NCI-H128 (cell line): Measurements from ENCODE around the gene KCNQ2.

Experiments
- DNase-seq: peaks from one replicate; lab custom pipeline; 2025; ENCODE audit not compliant: unreplicated experiment; lab: John Stamatoyannopoulos, UW

Gene KCNQ2

DNA sequence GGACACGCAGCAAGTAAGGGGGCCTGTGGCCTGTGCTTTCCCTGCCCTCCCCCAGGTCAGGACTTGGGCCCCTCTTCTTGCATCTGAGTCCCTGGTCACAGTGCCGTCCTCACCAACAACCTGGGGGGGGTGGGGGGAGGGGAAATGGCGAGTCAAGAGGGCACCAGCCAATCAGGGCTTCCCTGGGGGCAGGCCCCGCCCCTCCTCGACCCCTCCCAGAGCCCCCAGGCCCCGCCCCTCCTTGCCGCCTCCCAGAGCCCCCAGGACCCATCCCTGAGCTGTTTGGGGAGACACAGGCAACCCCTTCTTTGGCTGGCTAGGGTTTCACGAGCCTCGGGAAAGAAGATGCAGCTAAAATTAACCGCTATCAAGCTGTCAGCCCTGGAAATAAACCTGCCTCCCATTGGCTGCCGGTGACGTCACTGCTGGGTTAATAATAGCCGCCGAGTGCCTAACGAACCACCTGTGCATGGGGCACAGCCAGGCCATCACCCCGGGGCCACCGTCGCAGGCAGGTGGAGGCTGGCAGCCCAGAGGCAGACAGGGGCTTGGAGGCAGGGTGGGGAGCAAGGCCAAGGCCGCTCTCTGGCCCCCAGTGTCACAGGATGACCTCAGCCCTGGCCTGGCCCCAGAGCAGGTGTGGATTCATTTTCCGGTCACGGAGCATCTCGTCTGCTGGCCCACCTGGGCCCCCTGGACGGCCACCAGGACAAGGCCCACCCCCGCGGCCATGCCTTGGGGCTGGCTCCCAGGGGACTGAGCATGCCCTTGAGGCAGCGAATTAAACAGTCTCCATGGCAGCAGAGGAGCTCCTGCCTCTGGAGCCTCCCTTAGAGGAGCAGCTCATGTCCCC, 29.6 kb upstream of the KCNQ2 start:
- peak; percentile 85 for DNase-seq

DNA sequence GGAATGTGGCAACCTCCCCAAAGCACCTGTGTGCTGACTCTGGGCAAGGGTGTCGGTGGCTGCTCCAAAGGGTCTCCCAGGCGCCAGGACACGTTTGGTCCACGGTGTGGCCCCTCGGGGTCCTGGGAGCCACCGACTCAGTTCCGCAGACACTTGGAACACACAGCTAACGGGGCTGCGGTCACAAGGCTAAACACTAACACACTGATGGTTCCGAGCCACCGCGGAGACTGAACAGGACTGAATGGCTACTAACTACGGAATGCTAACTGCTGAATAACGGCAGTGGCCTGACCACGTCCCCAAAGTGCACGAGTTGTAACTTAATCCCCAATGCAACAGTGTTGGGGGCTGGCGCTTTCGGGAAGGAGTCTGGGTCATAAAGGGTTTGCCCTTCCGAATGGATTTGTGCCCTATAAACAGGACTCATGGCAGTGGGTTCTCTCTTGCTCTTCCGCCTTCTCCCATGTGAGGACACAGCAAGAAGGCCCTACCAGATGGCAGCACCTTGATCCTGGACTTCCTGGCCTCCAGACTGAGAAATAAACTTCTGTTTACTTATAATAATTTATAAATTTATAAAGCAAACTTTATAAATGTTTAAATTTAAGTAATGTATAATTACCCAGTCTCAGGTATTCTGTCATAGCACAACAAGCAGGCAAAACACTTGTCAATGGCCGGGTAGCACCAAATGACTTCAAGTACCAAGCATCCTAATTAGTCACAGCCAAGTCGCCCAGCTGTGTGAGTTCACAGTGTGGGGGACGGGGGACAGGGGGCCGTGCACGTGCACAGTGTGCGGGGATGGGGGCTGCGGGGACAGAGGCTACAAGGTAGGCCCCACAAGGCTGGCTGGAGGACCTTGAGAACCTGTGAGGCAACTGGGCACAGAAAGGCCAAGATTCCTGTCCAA, 28.7 kb upstream of the KCNQ2 start:
- DNase-seq, result no peak

DNA sequence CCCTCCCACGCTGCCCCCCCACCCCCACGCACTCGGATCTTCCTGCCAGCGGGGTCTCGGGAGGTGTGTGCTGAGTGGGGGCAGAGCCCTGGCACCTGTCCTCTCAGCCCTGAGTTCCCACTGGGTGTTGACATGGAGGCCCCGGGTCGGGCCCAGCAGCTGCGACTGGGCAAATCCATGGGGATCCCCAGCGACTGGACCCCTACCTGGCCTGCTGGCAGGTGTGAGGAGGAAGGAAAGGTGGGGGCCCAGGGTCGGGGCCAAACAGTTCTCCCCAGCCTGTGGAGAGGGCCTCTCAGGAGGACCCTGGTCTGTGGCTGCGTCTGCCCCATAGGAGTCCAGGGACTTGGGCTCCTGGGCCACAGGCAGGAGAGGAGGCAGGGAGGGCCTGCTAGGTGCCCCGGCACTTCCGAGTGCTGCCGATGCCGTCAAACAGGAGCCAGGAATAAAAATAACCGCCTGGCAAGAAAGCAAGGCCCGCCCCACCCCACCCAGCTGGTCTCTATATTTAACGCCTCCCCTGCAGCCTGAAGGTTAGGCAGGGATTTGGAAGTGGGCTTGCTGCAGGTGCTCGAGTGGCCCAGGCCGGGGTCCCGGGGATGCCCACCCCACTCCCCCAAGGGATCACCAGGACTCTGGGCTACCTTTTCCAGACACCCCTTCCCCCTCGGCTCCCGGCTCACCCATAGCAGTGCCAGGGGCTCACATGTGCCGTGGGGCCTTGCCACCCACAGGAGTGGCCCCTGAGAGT, 27.9 kb upstream of the KCNQ2 start:
- no peak for DNase-seq

DNA sequence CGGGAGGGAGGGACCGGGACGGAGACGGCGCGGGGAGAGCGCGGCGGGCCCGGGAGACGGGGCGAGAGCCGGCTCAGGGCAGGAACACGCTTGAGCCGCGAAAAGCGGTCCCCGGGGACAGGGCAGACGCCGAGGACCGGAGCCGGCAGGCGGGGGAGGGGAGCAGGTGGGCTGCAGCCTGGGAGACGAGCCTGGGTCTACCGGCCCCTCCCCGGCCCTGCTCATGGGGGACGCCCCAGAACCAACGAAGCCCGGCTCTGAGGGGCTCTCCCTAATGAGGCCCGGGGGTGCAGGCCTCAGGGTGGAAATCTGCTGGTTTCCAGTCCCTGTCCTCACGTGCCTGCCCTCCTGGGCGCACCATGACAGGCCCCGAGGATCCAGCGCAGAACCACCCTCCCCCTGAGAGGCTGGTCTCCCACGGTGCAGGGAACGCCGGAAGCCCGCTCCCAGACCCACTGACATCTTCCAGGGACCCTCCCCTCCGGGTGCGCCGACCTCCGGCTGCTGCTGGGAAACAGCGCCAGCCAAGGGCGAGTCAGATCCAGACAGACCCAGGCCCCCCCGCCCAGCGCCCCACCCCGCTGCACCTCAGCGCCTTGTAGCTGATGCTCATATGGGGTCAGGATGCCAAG, 27.0 kb upstream of the KCNQ2 start:
- DNase-seq, result no peak

DNA sequence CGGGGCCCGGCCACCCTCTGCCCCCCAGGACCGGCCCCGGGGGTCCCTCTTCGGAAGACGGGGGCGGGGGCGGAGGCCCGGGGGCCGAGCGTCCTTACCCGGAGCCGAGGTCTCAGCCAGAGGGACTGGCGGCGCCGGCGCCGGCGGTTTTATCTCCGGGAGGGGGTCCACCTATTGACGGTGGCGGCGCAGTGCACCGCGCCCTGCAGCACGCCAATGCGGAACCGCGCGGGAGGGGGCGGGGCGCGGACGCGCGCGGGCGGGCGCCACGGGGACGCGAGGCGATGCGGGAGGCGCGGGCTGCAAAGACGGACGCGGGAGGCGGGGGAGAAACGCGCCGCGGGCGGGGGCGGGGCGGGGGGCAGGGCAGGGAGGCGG, 26.5 kb upstream of the KCNQ2 start, which contains the start of gene EEF1A2:
Gene EEF1A2 (minus strand): TSS at position 124 of the 378 bp plus-strand sequence. CDS start 1,320 bp downstream, outside the sequence.
- peak; percentile 22 for DNase-seq

DNA sequence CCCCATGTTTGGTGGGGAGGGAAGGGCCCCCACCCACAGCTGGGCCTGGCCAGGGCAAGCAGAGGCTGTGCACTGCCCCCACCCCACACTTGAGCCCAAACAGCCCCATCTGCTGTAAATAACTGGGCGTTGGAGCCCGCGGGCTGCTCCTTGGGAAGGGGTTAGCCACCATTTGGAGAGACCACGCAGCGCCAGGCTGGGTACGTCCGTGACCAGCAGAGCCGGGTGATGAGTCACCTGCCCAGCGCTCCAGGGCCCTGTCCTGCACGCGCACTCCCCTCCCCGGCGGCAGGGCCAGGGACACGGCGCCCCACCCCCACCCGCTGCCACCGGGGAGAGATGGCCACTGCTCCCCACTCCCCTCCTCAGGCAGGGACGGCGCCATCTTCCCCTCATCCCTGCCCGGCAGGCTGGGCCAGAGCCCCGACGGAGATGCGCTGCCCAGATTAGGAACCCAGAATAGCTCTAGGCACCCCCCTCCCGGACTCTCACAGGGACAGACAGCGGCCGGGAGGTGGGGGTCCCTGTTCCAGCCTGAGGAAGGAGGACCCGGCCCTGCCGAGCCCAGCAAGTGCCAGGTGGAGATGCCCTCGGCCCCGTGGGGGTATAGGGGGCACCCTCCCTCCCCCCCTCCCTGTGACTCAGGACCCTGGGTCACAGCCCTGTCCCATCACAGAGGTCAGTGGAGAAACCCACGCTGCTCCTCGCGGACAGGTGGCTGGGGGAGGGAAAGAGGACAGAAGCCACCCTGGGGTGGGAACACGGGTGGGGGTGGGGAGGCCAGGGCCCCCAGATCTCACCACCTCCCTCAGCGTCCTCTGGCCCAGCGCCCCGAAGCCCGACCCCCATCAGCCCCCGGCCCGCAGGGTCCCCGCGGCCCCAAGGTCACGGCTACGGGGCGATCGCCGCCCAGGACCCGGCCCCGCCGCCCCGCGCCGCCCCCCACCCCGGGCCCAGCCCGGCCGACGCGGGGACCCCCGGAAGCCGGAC, 25.8 kb upstream of the KCNQ2 start:
- no peak for DNase-seq

GRCh38 chr20:63497138-63497945, 24.9 kb upstream of the KCNQ2 start:
- no peak for DNase-seq

- no peak for DNase-seq
These were observed 24.2 kb upstream of the KCNQ2 start for GRCh38 chr20:63496596-63497120.

DNA sequence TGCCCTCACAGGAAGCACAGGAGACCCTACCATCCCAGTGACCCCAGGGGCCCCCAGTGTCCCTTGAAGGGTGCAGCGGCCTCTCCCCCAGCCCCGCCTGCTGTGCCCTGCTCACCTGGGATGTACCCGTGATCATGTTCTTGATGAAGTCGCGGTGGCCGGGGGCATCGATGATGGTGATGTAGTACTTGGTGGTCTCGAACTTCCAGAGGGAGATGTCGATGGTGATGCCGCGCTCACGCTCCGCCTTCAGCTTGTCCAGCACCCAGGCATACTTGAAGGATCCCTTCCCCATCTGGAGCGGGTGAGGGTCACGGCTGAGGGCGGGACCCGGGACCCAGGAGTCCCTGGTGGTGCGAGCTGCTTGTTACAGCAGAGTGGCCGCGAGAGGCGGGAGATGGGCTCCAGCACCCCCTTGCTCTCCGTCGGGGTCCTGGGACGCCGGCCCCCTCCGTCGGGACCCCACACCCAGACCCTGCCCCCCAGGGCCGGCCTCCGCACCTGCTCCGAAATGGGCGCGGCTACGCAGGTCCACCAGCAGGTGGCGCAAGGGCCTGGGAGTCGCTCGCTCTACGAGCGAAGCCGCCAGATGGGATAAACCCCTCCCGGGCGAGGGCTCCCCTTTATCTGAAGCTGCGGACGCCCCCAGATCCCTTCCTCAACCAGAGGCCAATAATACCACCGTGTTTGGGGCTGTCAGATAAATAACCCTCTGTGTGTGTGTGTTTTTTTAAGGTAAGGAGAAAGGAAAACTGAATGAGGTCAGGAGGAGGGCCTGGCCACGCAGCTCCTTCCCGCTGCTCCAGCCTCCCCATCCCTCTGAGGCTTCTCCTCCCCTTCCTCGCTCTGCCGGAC, 23.5 kb upstream of the KCNQ2 start:
- DNase-seq, result peak; percentile 32

DNA sequence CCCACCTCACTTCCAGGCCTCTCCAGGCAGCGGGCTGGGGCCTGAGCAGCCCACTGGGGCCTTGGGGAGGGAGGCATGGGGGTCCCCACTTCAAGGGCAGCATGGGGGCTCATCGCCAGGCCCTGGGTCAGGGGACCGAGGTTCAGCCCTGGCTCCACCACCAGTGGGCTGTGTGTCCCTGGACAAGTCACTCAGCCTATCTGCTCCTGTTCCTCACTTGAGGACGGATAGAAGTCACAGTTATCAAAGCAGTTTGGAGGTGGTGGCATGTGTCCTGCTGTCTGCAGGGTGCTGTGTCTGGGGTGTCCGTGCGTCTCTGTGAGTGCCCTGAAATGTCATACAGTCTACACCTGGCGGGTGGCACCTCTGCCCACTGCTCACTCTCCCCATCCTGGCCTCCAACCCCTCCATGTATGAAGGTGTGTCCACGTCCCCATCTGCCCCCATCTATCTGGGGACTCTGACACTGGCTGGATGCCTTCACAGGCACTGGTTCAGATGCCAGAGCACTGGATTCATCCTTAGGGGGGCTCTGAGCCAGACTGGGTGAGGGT, 22.8 kb upstream of the KCNQ2 start:
- no peak for DNase-seq

GRCh38 chr20:63494420-63495166, 22.1 kb upstream of the KCNQ2 start:
- DNase-seq, result no peak

- no peak for DNase-seq
These were observed 21.6 kb upstream of the KCNQ2 start for GRCh38 chr20:63494084-63494419.

DNA sequence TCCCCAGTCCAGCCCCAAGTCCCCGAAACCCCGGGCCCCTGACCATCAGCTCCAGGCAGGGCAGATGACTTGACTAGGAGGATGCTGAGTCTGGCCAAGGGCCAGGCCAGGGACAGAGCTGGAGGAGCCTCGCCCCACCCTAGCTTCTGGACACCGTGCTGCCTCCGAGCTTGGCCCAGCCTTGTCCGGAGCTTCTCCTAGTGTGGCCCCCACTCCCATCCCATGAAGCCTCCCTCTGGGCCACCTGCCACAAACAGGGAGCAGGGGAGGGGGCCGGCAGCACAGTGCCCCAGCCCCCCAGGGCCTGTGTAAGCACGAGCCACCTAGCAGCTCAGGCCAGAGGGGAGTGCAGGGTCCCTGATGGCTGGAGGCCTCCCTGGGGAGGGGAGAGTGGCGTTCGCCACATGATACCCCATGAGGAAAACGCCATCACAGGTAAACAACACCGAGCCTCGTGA, 21.1 kb upstream of the KCNQ2 start:
- DNase-seq, result no peak

GRCh38 chr20:63492982-63493381, 20.5 kb upstream of the KCNQ2 start:
- DNase-seq, result no peak

- DNase-seq, result no peak
These were observed 20.1 kb upstream of the KCNQ2 start for GRCh38 chr20:63492518-63492917.

DNA sequence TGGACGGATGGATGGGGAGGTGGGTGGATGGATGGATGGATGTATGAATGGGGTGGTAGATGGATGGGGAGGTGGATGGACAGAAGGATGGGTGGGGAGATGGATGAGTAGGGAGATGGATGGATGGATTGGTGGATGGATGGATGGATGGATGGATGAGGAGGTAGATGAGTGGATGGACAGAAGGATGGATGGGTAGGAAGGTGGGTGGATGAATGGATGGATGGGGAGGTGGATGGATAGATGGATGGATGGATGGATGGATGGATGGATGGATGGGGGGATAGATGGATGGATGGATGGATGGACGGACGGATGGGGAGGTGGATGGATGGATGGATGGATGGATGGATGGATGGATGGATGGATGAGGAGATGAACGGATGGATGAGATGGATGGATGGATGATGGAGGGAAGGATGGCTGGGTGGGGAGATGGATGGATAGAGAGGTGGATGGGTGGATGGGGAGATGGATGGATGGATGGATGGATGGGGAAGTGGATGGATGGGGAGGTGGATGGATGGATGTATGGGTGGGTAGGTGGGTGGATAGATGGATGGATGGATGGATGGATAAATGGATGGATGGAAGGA, 19.3 kb upstream of the KCNQ2 start:
- no peak for DNase-seq
